ENCODE measurements around the gene HTRA1.

GRCh38 chr10:122557516-122557915, 96.2 kb downstream of the HTRA1 start:
- TF ChIP-seq CTCF (IDR thresholded peaks at IDR 0.05) (no peak), POLR2A (IDR thresholded peaks at IDR 0.05) (no peak)

Data from lower leg skin (tissue), 3 donors.